ENCODE results near the gene L3MBTL1. TPM values are rescaled to one million over a fixed set of nuclear protein-coding genes. Genes with fewer than 3 reads are reported as not detected.

The L3MBTL1 gene
- total and polyA plus RNA-seq, 4 experiments from 2014 or later: 1.3 to 22.5 (median 9.9) TPM

DNA sequence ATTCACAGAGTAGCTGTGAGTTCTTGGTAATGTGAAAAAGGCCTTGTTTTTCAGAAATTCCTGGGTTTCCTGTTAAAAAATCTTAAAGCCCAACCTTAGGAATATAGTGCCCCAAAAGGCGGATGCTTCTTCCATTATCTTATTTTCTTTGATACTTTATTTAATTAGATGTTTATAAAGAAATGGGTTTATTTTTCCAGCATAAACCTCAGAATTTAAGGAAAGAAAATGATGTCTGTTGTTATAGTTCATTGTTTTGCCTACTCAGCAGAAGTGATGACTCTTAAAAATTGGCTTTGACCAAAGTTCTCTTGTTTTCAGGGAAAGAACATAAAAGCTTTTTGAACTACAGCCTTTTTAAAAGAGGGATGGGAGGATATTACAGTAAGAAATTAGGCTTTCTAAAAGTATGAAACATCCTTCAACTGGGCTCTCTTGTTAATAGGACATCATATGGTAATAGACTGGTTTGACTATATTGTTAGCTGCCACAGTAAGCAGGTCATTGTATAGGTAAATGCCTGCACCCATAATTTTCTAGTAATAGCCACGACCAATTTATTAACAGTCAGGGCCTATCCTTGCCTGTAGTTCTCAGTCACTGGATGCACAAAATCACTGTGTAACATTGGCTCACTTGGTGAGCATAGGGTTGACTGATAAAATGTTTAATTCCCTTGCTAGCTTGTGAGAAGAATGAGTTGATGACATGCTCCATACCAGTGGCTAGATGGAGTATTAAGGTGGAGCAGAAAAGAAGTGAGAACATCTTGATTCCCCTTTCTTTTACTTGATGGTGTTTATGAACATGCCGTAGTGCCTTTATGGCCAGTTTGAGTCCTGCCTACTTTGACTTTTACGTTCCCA lies 44.6 kb upstream of the L3MBTL1 start:
- Mint-ChIP-seq H3K27me3 (no peaks in the 10 kb centered on the region), H3K27ac (peak overlapping the region in 2 of 7 donors; percentile 52 to 54), H3K4me3 (no peak overlapping the region), H3K4me1 (peaks cover 33 to 52% (median 36%) of the 10 kb centered on the region in 4 donors), H3K9me3 (no peaks in the 10 kb centered on the region), H3K36me3 (peaks cover 70 to 76% of the 10 kb centered on the region in 2 donors)
- Histone ChIP-seq H3K4me1 (ENCODE audit: insufficient read depth, low read length) (peaks cover 31% of the 10 kb centered on the region), H3K36me3 (ENCODE audit: insufficient read depth, low read length) (peaks cover 66% of the 10 kb centered on the region), H3K27ac (ENCODE audit: low read depth, low read length) (no peak overlapping the region), H3K4me3 (ENCODE audit: low read length in 2 of 2) (no peak overlapping the region), H3K27me3 (ENCODE audit: insufficient read depth, low read length) (no peaks in the 10 kb centered on the region), H3K9me3 (ENCODE audit: control insufficient read depth in 1 of 2, low read length in 2 of 2) (no peaks in the 10 kb centered on the region)
- no peak for DNase-seq
- intact Hi-C loops (cut with micrococcal nuclease): no loop called here
- CTCF ChIA-PET (ENCODE audit: partially characterized antibody): no interaction called here
- POLR2A ChIA-PET (ENCODE audit: partially characterized antibody): interaction anchor here (1.0 kb wide), 1 partner anchor 13 kb away, joined by 4 read pairs; no protein-coding TSS in a partner anchor

DNA sequence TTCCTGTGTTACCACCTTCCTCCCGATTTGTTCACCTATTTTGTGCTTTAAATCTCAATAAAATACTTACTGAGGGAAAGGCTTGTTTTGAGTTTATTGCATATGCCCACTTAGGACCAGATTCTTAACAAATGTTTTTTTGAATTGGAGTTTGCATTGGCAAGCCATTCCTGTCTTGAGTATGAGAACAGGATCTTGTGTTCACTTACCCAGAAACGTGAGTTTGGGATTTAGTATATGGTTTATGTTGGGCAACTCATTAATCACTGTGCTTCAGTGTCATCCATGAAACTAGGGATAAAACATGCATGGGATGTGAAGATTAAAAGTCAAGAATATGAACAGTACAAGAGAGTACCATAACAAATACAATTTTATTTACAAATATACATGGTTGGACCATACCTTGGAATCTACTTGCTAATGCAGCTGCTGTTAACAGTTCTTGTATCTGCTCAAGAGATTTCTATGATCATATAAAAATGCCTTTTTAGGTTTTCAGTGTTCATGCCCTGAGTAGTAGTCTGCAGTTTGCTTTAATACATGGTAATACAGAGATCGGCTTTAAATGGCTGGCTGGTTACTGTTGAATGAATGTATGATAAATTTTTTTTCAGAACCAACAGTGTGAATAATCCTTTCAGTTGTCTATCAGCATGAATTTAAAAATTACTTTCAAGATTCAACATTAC lies 43.8 kb upstream of the L3MBTL1 start:
- POLR2A ChIA-PET (ENCODE audit: partially characterized antibody): interaction anchor here (1.0 kb wide), 1 partner anchor 12 kb away, joined by 4 read pairs; no protein-coding TSS in a partner anchor
- peaks cover 30% of the 10 kb centered on the region for H3K4me1 ChIP-seq (ENCODE audit: insufficient read depth, low read length)
- Mint-ChIP-seq H3K4me3 (no peak overlapping the region), H3K36me3 (peaks cover 70 to 74% of the 10 kb centered on the region in 2 donors), H3K27ac (peak overlapping the region in 2 of 7 donors; percentile 52 to 54), H3K9me3 (no peaks in the 10 kb centered on the region), H3K27me3 (no peaks in the 10 kb centered on the region), H3K4me1 (peaks cover 33 to 47% (median 36%) of the 10 kb centered on the region in 4 donors)
- H3K36me3 ChIP-seq (ENCODE audit: insufficient read depth, low read length): peaks cover 66% of the 10 kb centered on the region
- intact Hi-C loops (cut with micrococcal nuclease): no loop called here
- no peak for DNase-seq
- CTCF ChIA-PET (ENCODE audit: partially characterized antibody): no interaction called here
- H3K4me3 ChIP-seq (ENCODE audit: low read length in 2 of 2): no peak overlapping the region
- no peaks in the 10 kb centered on the region for H3K27me3 ChIP-seq (ENCODE audit: insufficient read depth, low read length)
- no peaks in the 10 kb centered on the region for H3K9me3 ChIP-seq (ENCODE audit: control insufficient read depth in 1 of 2, low read length in 2 of 2)
- H3K27ac ChIP-seq (ENCODE audit: low read depth, low read length): no peak overlapping the region

DNA sequence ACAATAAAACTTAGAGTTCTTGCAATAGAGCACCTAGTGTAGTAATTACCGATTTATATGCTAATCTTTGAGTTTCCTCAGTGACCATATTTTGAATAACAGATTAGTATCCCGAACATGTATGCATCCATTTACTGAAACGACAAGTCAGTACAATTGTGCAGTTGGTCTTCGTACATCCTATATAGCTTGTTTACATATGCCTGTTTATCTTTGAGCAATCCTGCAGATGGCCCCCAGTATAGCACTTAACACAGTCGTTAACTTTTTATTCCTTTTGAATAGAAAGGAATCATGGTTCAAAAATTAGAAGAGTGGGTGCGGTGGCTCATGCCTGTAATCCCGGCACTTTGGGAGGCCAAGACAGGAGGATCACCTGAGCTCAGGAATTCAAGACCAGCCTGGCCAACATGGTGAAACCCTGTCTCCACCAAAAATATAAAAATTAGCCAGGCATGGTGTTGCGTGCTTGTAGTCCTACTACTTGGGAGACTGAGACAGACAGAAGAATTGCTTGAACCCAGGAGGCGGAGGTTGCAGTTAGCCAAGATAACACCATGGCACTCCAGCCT lies 43.2 kb upstream of the L3MBTL1 start:
- Mint-ChIP-seq H3K27me3 (no peaks in the 10 kb centered on the region), H3K36me3 (peaks cover 68 to 69% of the 10 kb centered on the region in 2 donors), H3K4me3 (no peak overlapping the region), H3K9me3 (no peaks in the 10 kb centered on the region), H3K4me1 (peaks cover 27 to 40% (median 33%) of the 10 kb centered on the region in 4 donors), H3K27ac (peak overlapping the region in 1 of 7 donors; percentile 52)
- Histone ChIP-seq H3K27me3 (ENCODE audit: insufficient read depth, low read length) (no peaks in the 10 kb centered on the region), H3K9me3 (ENCODE audit: control insufficient read depth in 1 of 2, low read length in 2 of 2) (no peaks in the 10 kb centered on the region), H3K27ac (ENCODE audit: low read depth, low read length) (no peak overlapping the region), H3K4me1 (ENCODE audit: insufficient read depth, low read length) (peaks cover 24% of the 10 kb centered on the region), H3K36me3 (ENCODE audit: insufficient read depth, low read length) (peaks cover 62% of the 10 kb centered on the region), H3K4me3 (ENCODE audit: low read length in 2 of 2) (no peak overlapping the region)
- no peak for DNase-seq
- CTCF ChIA-PET (ENCODE audit: partially characterized antibody): no interaction called here
- intact Hi-C loops (cut with micrococcal nuclease): no loop called here
- POLR2A ChIA-PET (ENCODE audit: partially characterized antibody): no interaction called here

DNA sequence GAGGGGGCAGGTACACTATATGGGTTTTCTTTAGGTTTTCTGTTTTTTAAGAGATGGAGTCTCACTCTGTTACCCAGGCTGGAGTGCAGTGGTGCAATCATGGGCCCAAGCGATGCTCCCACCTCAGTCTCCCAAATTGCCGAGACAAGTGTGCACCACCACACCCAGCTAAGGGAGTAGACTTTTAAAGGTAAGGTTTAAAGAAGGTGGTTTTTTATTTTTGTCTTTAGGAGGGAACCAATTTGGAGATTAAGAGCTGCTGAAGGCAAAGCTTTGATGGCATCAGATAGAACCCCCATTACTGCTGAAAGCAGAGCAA lies 41.9 kb upstream of the L3MBTL1 start:
- H3K4me1 ChIP-seq (ENCODE audit: insufficient read depth, low read length): peaks cover 12% of the 10 kb centered on the region
- Mint-ChIP-seq H3K36me3 (peaks cover 61 to 62% of the 10 kb centered on the region in 2 donors), H3K27ac (no peak overlapping the region), H3K9me3 (no peaks in the 10 kb centered on the region), H3K4me1 (peaks cover 15 to 27% (median 26%) of the 10 kb centered on the region in 4 donors), H3K4me3 (no peak overlapping the region), H3K27me3 (no peaks in the 10 kb centered on the region)
- intact Hi-C loops (cut with micrococcal nuclease): no loop called here
- peaks cover 49% of the 10 kb centered on the region for H3K36me3 ChIP-seq (ENCODE audit: insufficient read depth, low read length)
- no peaks in the 10 kb centered on the region for H3K27me3 ChIP-seq (ENCODE audit: insufficient read depth, low read length)
- no peak overlapping the region for H3K4me3 ChIP-seq (ENCODE audit: low read length in 2 of 2)
- H3K9me3 ChIP-seq (ENCODE audit: control insufficient read depth in 1 of 2, low read length in 2 of 2): no peaks in the 10 kb centered on the region
- ChIA-PET POLR2A (ENCODE audit: partially characterized antibody) (interaction anchor here (2.1 kb wide), 1 partner anchor 9 kb away, joined by 17 read pairs; the partner anchor contains the start of gene SRSF6), CTCF (ENCODE audit: partially characterized antibody) (interaction anchor here (1.3 kb wide), 1 partner anchor 10 kb away, joined by 4 read pairs; no protein-coding TSS in a partner anchor)
- no peak for DNase-seq
- no peak overlapping the region for H3K27ac ChIP-seq (ENCODE audit: low read depth, low read length)

DNA sequence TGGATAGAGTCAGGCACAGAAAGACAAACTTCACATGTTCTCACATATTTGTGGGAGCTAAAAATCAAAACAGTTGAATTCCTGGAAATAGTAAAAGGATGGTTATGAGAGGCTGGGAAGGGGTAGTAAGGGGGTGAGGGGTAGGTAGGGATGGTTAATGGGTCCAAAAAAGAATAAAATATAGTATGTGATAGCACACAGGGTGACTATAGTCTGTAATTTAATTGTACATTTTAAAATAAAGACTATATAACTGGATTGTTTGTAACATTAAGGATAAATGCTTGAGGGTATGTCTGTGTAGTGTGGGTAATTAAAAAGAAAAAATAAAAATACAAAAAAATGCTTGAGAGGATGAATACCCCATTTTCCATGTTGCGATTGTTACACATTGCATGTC lies 39.9 kb upstream of the L3MBTL1 start:
- Histone ChIP-seq H3K27me3 (ENCODE audit: insufficient read depth, low read length) (no peaks in the 10 kb centered on the region), H3K36me3 (ENCODE audit: insufficient read depth, low read length) (peaks cover 32% of the 10 kb centered on the region), H3K4me3 (ENCODE audit: low read length in 2 of 2) (no peak overlapping the region), H3K27ac (ENCODE audit: low read depth, low read length) (no peak overlapping the region), H3K4me1 (ENCODE audit: insufficient read depth, low read length) (no peaks in the 10 kb centered on the region), H3K9me3 (ENCODE audit: control insufficient read depth in 1 of 2, low read length in 2 of 2) (no peaks in the 10 kb centered on the region)
- ChIA-PET POLR2A (ENCODE audit: partially characterized antibody) (no interaction called here), CTCF (ENCODE audit: partially characterized antibody) (no interaction called here)
- H3K4me3 Mint-ChIP-seq: no peak overlapping the region
- DNase-seq: no peak
- peaks cover 48 to 52% of the 10 kb centered on the region in 2 donors for H3K36me3 Mint-ChIP-seq
- intact Hi-C loops (cut with micrococcal nuclease): no loop called here
- H3K27me3 Mint-ChIP-seq: no peaks in the 10 kb centered on the region
- no peaks in the 10 kb centered on the region for H3K9me3 Mint-ChIP-seq
- peaks cover 4 to 18% (median 16%) of the 10 kb centered on the region in 4 donors for H3K4me1 Mint-ChIP-seq
- peak overlapping the region in 2 of 7 donors; percentile 47 to 72 for H3K27ac Mint-ChIP-seq

DNA sequence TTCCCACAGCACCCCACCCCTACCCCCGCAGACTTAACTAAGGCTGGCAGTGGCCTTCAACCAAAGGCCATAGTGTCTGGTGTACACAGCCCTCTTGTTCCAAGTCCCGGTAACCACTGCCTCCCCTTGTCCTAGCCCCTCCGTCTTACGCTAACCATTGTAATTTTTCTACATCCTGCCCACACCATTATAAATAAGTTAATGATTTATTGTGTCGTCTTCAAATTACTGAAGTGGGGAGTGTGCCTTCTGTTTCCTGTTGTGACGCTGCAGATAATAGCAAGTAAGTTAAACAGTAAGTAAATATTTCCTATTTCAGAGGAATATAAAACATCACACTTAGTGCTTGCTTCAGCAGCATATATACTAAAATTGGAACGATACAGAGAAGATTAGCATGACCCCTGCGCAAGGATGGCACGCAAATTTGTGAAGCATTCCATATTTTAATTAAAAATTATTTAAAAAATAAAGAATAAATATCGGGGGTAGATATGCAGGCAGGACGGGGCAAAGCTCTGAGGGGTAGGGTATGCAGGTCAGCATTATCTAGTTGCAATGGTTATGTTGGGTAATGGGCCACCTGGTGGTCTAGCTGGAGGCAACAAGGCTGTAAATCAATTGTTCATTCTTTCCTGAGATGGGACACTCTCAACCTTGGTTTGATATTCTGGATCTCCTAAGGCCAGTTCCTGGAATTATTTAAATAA lies 34.7 kb upstream of the L3MBTL1 start:
- Mint-ChIP-seq H3K36me3 (peaks cover 9 to 11% of the 10 kb centered on the region in 2 donors), H3K4me3 (peak overlapping the region in 1 of 8 donors; percentile 37), H3K27me3 (no peaks in the 10 kb centered on the region), H3K4me1 (peaks cover 0 to 4% (median 0%) of the 10 kb centered on the region in 4 donors), H3K9me3 (no peaks in the 10 kb centered on the region), H3K27ac (no peak overlapping the region)
- Histone ChIP-seq H3K27ac (ENCODE audit: low read depth, low read length) (no peak overlapping the region), H3K4me3 (ENCODE audit: low read length in 2 of 2) (no peak overlapping the region), H3K4me1 (ENCODE audit: insufficient read depth, low read length) (no peaks in the 10 kb centered on the region), H3K27me3 (ENCODE audit: insufficient read depth, low read length) (no peaks in the 10 kb centered on the region), H3K36me3 (ENCODE audit: insufficient read depth, low read length) (no peaks in the 10 kb centered on the region), H3K9me3 (ENCODE audit: control insufficient read depth in 1 of 2, low read length in 2 of 2) (no peaks in the 10 kb centered on the region)
- ChIA-PET CTCF (ENCODE audit: partially characterized antibody) (no interaction called here), POLR2A (ENCODE audit: partially characterized antibody) (no interaction called here)
- DNase-seq: no peak
- intact Hi-C loops (cut with micrococcal nuclease): no loop called here

DNA sequence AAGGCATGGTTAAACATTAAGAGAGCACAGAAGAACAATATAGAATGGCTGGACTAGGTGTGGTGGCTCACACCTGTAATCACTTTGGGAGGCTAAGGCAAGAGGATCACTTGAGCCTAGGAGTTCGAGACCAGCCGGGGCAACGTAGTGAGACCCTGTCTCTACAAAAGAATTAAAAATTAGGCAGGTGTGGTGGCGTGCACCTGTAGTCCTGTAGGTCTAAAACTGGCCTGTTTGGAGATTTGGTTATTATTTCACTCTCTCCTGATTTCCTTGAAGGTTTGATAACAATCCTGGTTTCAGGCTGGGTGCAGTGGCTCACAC lies 34.2 kb upstream of the L3MBTL1 start:
- Histone ChIP-seq H3K4me3 (ENCODE audit: low read length in 2 of 2) (no peak overlapping the region), H3K27me3 (ENCODE audit: insufficient read depth, low read length) (no peaks in the 10 kb centered on the region), H3K4me1 (ENCODE audit: insufficient read depth, low read length) (no peaks in the 10 kb centered on the region), H3K36me3 (ENCODE audit: insufficient read depth, low read length) (no peaks in the 10 kb centered on the region), H3K27ac (ENCODE audit: low read depth, low read length) (no peak overlapping the region), H3K9me3 (ENCODE audit: control insufficient read depth in 1 of 2, low read length in 2 of 2) (no peaks in the 10 kb centered on the region)
- Mint-ChIP-seq H3K36me3 (peaks cover 9 to 11% of the 10 kb centered on the region in 2 donors), H3K4me3 (no peak overlapping the region), H3K4me1 (peaks cover 0 to 4% (median 0%) of the 10 kb centered on the region in 4 donors), H3K27me3 (no peaks in the 10 kb centered on the region), H3K9me3 (no peaks in the 10 kb centered on the region), H3K27ac (no peak overlapping the region)
- intact Hi-C loops (cut with micrococcal nuclease): no loop called here
- POLR2A ChIA-PET (ENCODE audit: partially characterized antibody): no interaction called here
- CTCF ChIA-PET (ENCODE audit: partially characterized antibody): no interaction called here
- DNase-seq: no peak
